Transverse colon (tissue), 4 donors: ENCODE measurements around the gene MBNL1. TPM values are rescaled to one million over a fixed set of nuclear protein-coding genes. Genes with fewer than 3 reads are reported as not detected.

ENCODE experiments used
- DNase-seq: peaks from one replicate; pipeline ENCODE4 v3.0.0-alpha.2; 2019
- H3K27ac ChIP-seq, 4 donors: fragments of 200-600 bp; sonication (generic); 2 replicates each; pipeline ENCODE4 v1.5.1; 2016 to 2018; ENCODE audit warnings: inconsistent platforms in 4 of 4
- H3K27me3 ChIP-seq: fragments of 200-600 bp; sonication (generic); 2 replicates; pipeline ENCODE4 v1.5.1; 2017; ENCODE audit warnings: inconsistent platforms
- H3K36me3 ChIP-seq, 4 donors: fragments of 200-600 bp; sonication (generic); 2 replicates each; pipeline ENCODE4 v1.5.1; 2017 to 2019; ENCODE audit warnings: inconsistent platforms in 4 of 4
- H3K4me1 ChIP-seq, 4 donors: fragments of 200-600 bp; sonication (generic); 2 replicates each; pipeline ENCODE4 v1.5.1; 2017 to 2020; ENCODE audit warnings: inconsistent platforms in 4 of 4
- H3K4me3 ChIP-seq, 4 donors: fragments of 200-600 bp; sonication (generic); 1 replicate in 1 of 4; 2 replicates in 3 of 4; pipeline versions ENCODE4 v1.5.1 to v1.6.1; 2017 to 2019; ENCODE audit warnings: inconsistent platforms in 4 of 4
- H3K9me3 ChIP-seq, 2 donors: fragments of 200-600 bp; sonication (generic); 2 replicates each; pipeline ENCODE4 v1.5.1; 2017 to 2019; ENCODE audit warnings: inconsistent platforms in 2 of 2
- EP300 ChIP-seq: sonication (generic); formaldehyde crosslinking; IDR thresholded peaks from one replicate; pipeline ENCODE4 v1.6.1; 2017; ENCODE audit warnings: antibody characterized with exemption, low read depth
- POLR2A ChIP-seq: fragments of 450-650 bp; IDR thresholded peaks from one replicate; pipeline ENCODE4 v1.6.1; 2016; ENCODE audit warnings: antibody characterized with exemption, mild to moderate bottlenecking, moderate library complexity
- POLR2AphosphoS5 ChIP-seq, 3 donors: sonication (generic); formaldehyde crosslinking; IDR thresholded peaks; one replicate each; pipeline ENCODE4 v1.6.1; 2016; ENCODE audit warnings: antibody characterized with exemption in 3 of 3
- WGBS, 2 donors: methylation state at CpG; one replicate each; pipeline ENCODE4 v1.1.5; 2018; ENCODE audit warnings: low coverage in 1 of 2; 5-methylcytosine and 5-hydroxymethylcytosine counted together
- in situ Hi-C, 4 donors: fragments of 200-750 bp; cut with MboI; loops; one replicate each; pipeline versions ENCODE4 v1.15.0 to v1.15.1; 2017; ENCODE audit warnings: low sequenced_read_pairs in 3 of 4, low pct_ligation_motif_present in 1 of 4, low pct_unique_long_range_greater_than_20kb in 1 of 4
- intact Hi-C: fragments of 100-400 bp; cut with DNase I; formaldehyde crosslinking; loops from one replicate; pipeline ENCODE4 v1.15.1; 2023; ENCODE audit warnings: low total_unique reads
- total RNA-seq, 4 donors: library from RNA; depleted of rRNA; stranded (reverse); fragments of >200 nt; gene quantifications; one replicate each; pipeline ENCODE4 v1.1.0, GENCODE V29; 2016
- TF ChIP-seq, protein P1 (sequence below), 5 experiments: fragments of 200-600 bp in 3 of 5; fragments of 450-650 bp in 2 of 5; sonication (generic) in 3 of 5; IDR thresholded peaks; 1 replicate in 2 of 5; 2 replicates in 3 of 5; pipeline ENCODE4 v1.5.1; 2016 to 2017; ENCODE audit warnings: antibody characterized with exemption in 5 of 5, inconsistent platforms in 3 of 5, mild to moderate bottlenecking in 2 of 5, moderate library complexity in 1 of 5

The MBNL1 gene
- total RNA-seq, 4 donors from 2014 or later = 232 to 658 (median 509) TPM

DNA sequence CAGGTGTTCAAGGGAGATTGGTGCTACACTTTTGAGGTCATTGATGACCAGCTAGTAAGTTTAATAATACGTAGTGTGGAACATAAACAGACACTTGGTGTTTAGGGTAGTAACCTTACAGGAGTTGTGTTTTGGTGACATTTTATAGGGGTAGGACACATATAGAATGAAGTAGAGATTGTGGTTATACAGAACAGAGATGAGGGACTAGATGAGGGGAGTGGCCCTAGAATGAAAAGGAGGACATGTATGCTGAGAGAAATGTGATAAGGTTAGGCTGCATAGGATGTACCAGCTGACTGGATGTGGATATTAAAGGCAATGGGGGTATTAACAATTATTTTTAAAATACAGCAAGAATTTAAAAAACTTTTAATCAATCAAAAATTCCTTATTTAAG is 8.0 kb downstream of the MBNL1 start:
- Histone ChIP-seq H3K27me3 (no peaks in the 10 kb centered on the region), H3K27ac (peak overlapping the region; percentile 49 to 97 (median 55))

DNA sequence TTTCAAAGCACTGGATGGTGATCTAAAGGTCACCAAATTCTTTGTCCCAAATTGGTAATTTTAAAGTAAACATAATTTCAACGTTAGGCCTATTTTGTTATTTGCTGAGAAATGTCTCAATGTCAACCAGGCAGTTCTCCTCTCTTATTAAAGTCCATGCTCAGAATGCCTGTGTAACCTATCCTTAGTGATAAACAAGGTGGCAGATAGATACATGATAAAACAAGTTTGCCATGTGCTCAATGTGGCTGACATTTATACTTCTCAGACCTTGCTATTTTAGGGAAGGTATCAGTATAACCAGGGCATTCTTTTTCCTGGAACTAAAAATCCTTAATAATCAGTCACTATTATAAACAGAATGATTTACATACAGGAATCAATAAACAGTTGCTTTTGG is 8.5 kb downstream of the MBNL1 start:
- Histone ChIP-seq H3K9me3 (no peaks in the 10 kb centered on the region), H3K27ac (peak overlapping the region; percentile 49 to 97 (median 55)), H3K4me3 (no peak overlapping the region), H3K4me1 (peaks cover 35 to 99% (median 62%) of the 10 kb centered on the region in 4 donors), H3K27me3 (no peaks in the 10 kb centered on the region), H3K36me3 (no peaks in the 10 kb centered on the region)
- intact Hi-C loops (no loop called here), in situ Hi-C loops (loop anchor here in 1 of 4 donors (25.0 kb wide), 1 partner anchor 160 kb away; no protein-coding TSS in a partner anchor)
- no peak for DNase-seq
- 0 to 4% methylated on average over 1 of the region's 1 CpG for WGBS, 2 donors
- TF ChIP-seq POLR2AphosphoS5 (IDR thresholded peaks at IDR 0.05) (no peak), POLR2A (no peak), EP300 (no peak)
- TF ChIP-seq, protein P1, sequence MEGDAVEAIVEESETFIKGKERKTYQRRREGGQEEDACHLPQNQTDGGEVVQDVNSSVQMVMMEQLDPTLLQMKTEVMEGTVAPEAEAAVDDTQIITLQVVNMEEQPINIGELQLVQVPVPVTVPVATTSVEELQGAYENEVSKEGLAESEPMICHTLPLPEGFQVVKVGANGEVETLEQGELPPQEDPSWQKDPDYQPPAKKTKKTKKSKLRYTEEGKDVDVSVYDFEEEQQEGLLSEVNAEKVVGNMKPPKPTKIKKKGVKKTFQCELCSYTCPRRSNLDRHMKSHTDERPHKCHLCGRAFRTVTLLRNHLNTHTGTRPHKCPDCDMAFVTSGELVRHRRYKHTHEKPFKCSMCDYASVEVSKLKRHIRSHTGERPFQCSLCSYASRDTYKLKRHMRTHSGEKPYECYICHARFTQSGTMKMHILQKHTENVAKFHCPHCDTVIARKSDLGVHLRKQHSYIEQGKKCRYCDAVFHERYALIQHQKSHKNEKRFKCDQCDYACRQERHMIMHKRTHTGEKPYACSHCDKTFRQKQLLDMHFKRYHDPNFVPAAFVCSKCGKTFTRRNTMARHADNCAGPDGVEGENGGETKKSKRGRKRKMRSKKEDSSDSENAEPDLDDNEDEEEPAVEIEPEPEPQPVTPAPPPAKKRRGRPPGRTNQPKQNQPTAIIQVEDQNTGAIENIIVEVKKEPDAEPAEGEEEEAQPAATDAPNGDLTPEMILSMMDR (IDR thresholded peaks at IDR 0.05) = no peak

More for the DNA sequence above, 8.0 kb downstream of the MBNL1 start:
- no peaks in the 10 kb centered on the region for H3K9me3 ChIP-seq
- no peaks in the 10 kb centered on the region for H3K36me3 ChIP-seq
- TF ChIP-seq, protein P1 (IDR thresholded peaks at IDR 0.05) = no peak
- no peak for TF ChIP-seq POLR2A
- no peak overlapping the region for H3K4me3 ChIP-seq
- intact Hi-C loops = no loop called here
- H3K4me1 ChIP-seq = peaks cover 31 to 99% (median 62%) of the 10 kb centered on the region in 4 donors
- WGBS, 2 donors = 68 to 75% methylated on average over 1 of the region's 1 CpG
- in situ Hi-C loops = loop anchor here in 1 of 4 donors (25.0 kb wide), 1 partner anchor 161 kb away; no protein-coding TSS in a partner anchor
- DNase-seq = no peak

DNA sequence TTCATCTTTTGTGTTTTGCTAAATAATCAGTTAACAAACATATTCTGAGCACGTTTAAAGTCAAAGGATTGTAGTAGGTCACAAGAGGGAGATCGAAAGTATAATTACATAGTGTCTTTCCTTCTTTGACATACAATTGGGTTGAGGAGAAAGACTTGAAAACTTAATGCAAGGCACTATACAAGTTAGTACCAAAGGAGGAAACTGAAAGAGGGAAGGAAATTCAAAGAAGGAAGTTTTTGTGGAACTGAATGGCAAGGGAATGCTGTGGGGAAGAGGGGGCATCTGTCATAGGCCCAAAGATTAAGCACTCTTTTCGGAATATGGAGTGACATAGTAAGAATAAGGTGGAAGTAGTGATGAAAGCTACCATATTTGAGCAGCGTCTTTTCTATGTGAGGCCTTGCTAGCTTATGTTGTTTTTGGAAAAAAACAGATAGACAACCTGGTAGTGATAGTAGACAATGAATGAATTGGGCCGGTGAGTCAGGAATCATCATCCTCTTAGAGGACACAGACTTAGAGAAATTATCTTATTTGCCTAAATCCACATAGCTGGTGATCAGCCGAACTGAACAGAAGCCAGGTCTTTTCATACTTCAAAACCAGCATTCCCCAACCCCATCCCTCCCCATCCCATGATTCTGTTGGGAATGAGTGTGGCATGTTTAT is 10.2 kb downstream of the MBNL1 start:
- peaks cover 50 to 99% (median 71%) of the 10 kb centered on the region in 4 donors for H3K4me1 ChIP-seq
- no peaks in the 10 kb centered on the region for H3K36me3 ChIP-seq
- peak overlapping the region; percentile 47 to 97 (median 56) for H3K27ac ChIP-seq
- intact Hi-C loops (no loop called here), in situ Hi-C loops (loop anchor here in 1 of 4 donors (25.0 kb wide), 1 partner anchor 158 kb away; no protein-coding TSS in a partner anchor)
- H3K9me3 ChIP-seq = no peaks in the 10 kb centered on the region
- H3K27me3 ChIP-seq = no peaks in the 10 kb centered on the region
- TF ChIP-seq, protein P1 (IDR thresholded peaks at IDR 0.05) = no peak
- TF ChIP-seq POLR2A = no peak
- no peak for TF ChIP-seq POLR2AphosphoS5 (IDR thresholded peaks at IDR 0.05)
- TF ChIP-seq EP300 = no peak
- no peak for DNase-seq
- H3K4me3 ChIP-seq = no peak overlapping the region
- 63 to 68% methylated on average over 6 of the region's 6 CpGs for WGBS, 2 donors

DNA sequence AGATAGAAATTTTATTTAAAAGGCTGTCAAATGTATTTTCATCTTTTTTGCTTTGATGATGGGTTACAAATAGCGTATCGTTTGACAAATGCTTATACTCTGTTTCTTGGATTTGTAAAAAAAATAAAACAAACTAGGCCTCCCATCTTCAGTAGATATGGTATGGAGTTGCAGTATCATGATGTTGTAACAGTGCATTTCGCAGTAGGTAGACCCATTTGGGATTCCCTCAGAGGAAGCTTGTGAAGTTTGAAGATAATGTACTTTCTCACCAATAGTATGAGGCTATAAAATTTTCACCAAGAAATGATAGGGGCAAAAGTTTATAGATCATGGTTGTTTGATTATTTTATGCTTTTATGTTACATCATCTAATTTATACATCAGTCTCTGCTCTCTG is 10.8 kb downstream of the MBNL1 start:
- peaks cover 51 to 99% (median 70%) of the 10 kb centered on the region in 4 donors for H3K4me1 ChIP-seq
- peak overlapping the region; percentile 51 to 97 (median 58) for H3K27ac ChIP-seq
- H3K9me3 ChIP-seq = no peaks in the 10 kb centered on the region
- no peaks in the 10 kb centered on the region for H3K36me3 ChIP-seq
- no peak for DNase-seq
- 69 to 83% methylated on average over 3 of the region's 3 CpGs for WGBS, 2 donors
- TF ChIP-seq, protein P1 (IDR thresholded peaks at IDR 0.05) = no peak
- no peak for TF ChIP-seq EP300
- no peak for TF ChIP-seq POLR2A
- TF ChIP-seq POLR2AphosphoS5 (IDR thresholded peaks at IDR 0.05) = no peak
- in situ Hi-C loops (loop anchor here in 1 of 4 donors (25.0 kb wide), 1 partner anchor 158 kb away; no protein-coding TSS in a partner anchor), intact Hi-C loops (no loop called here)
- H3K27me3 ChIP-seq = no peaks in the 10 kb centered on the region
- no peak overlapping the region for H3K4me3 ChIP-seq
